CD4-positive, alpha-beta T cell treated with Interferon gamma for 1 hour (primary cell): Measurements from ENCODE around the gene RSU1.

Experiments
- DNase-seq: peaks from one replicate; pipeline ENCODE4 v3.0.0-alpha.2; 2020

Gene RSU1

GRCh38 chr10:16728266-16728665 is 89.0 kb downstream of the RSU1 start:
- no peak for DNase-seq

DNA sequence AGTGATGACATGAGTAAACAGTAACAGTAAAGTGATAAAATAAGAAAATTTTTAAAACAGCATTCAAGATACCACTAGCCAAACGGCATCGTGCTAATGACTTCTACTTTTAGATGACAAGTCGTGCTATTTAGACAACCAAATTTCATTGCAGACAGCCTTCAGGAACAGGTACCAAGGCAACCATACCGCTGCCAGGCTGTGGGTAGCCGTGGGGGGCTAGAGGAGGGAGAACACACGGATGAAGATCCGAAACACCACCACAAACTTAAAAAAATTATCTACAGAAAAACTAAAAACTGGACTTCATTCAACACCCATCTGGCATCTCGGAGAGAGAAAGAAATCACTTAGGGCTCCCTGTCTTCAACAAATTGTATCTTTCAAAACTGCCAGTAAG is 89.6 kb downstream of the RSU1 start:
- no peak for DNase-seq

- DNase-seq: no peak
Measured at GRCh38 chr10:16724509-16724908, 92.7 kb downstream of the RSU1 start.

- DNase-seq: no peak
Measured at GRCh38 chr10:16720812-16721211, 96.4 kb downstream of the RSU1 start.

- no peak for DNase-seq
Measured at GRCh38 chr10:16717622-16718395, 99.4 kb downstream of the RSU1 start.

DNA sequence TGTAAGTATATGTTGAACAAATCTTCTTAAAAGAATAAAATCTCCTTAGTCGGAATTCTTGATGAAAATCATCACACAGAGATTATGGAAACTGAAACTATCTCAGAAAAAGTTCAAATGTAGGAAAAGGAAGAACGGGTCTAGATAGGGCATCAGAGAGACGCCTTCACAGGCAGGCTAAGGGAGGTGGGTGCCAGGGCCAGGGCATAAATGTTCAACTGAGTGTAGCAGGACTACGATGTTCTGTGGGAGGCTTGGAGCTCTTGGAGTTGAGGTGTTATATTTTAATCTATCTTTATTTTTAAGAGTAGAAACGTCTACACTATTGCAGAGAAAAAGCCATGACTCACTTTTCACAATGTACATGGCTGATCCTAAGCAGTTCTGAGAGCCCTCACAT is 101.2 kb downstream of the RSU1 start:
- no peak for DNase-seq

DNA sequence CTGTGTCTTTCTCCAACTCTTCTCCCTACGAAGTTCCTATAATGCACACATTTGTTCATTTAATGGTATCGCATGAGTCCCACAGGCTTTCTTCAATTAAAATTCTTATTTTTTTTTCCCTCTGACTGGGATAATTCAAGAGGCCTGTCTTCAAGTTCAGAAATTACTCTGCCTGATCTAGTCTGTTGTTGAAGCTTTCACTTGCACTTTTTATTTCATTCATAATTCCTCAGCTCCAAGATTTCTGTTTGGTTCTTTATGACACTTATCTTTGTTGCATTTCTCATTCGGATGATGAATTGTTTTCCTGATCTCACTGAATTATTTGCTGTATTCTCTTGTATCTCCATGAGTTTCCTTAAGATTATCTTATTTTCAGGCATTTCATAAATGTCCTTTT is 103.9 kb downstream of the RSU1 start:
- DNase-seq: no peak

DNA sequence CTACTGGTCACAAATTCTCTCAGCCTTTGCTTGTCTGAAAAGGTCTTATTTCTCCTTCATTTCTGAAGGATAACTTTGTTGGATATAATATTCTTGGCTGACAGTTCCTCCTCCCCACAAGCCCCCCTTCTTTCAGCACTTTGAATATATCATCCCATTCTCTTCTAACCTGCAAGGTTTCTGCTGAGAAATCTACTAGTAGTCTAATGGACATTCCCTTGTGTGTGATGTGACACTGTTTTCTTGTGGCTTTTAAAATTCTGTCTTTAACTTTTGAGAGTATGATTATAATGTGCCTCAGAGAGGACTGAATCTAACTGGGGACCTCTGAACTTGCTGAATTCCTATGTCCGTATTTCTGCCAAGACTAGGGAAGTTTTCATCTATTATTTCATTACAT is 104.3 kb downstream of the RSU1 start:
- no peak for DNase-seq

DNA sequence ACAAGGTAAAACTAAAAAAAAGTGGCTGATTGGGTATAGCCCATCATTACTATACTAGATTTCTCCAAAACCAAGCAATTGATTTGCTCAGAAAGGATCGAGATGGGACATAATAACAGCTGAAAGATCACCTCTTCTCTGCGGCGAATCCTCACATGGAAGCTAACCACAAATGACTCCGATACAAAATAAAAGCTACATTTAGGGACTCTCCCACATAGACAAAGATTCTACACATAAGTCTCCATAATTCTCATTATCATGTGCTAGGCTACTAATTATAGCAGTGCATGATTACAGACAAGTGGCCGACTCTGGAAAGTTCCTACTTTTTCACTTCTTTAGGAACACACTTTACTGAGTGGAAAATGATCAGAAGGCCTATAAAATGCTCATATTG is 116.9 kb downstream of the RSU1 start:
- no peak for DNase-seq

GRCh38 chr10:16699435-16700057 is 117.7 kb downstream of the RSU1 start:
- DNase-seq: no peak

- DNase-seq: no peak
Measured at GRCh38 chr10:16698461-16698860, 118.8 kb downstream of the RSU1 start.

GRCh38 chr10:16690417-16690816 is 126.8 kb downstream of the RSU1 start:
- DNase-seq: no peak

DNA sequence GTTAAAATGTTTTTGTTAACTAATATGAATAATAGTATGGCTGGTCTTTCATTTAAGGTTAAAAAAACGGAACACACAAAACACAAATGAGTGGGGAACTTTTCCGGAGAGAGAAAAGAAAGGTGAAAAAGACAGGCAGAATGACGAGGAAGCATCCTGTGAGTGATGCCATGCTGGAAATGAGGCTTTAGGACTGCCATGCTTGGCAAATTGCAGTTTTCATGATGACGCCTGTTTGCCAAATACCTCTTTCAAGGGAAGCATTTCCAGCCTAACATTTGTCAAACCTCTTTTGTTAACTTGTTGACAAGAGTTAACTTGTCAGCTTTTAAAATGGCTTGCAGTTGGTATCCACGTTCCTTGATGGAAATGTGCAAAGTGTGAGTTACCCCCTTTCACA is 127.5 kb downstream of the RSU1 start:
- no peak for DNase-seq

DNA sequence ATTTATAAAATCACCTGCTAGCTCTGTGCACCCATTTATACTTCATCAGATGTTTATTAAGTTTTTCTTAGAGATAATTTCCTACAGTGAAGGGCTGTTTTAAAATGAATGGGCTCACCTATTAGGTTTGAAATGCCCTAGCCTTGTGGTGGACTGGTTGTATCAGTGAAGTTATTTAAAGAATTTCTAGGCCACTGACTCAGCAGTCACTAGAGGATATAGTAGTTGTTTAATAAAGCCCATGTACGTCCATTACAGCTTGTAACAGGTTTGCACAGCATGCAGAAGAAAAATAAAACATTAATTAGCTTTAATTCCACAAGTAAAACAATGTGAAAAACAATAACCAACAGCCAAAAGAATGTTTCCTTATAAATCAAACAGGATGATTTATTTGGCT is 128.0 kb downstream of the RSU1 start:
- no peak for DNase-seq

- no peak for DNase-seq
Measured at GRCh38 chr10:16686054-16686902, 130.9 kb downstream of the RSU1 start.

DNA sequence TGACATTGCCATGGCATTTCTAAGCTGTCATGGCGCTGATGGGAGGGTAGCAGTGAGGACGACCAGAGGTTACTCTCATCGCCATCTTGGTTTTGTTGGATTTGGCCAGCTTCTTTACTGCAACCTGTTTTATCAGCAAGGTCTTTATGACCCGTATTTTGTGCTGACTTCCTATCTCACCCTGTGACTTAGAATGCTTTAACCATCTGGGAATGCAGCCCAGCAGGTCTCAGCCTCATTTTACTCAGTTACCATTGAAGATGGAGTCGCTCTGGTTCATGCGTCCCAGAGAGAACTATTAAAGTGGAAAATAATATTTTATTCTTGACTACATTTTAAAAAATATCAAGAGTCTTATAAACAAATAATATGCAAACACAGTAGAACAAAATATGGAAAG is 131.7 kb downstream of the RSU1 start:
- no peak for DNase-seq

GRCh38 chr10:16681521-16681920 is 135.7 kb downstream of the RSU1 start:
- no peak for DNase-seq

DNA sequence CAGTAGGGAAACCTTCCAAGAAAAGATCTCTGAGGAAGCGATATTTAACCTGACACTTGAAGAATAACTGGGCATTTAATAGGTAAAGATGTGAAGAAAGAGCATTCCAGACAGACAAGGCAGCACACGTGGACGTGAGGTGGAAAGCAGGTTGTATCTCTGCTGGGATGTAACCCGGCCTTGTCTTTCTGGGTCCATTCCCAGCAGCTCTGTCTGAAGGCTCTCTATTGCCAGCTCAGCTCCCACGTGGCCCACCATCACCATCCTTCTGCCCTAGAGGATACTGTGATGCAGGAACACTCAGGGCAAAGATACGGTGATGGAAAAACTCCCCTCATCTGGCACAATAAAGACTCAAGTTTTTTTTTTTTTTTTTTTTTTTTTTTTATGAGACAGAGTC is 137.7 kb downstream of the RSU1 start:
- DNase-seq: no peak

DNA sequence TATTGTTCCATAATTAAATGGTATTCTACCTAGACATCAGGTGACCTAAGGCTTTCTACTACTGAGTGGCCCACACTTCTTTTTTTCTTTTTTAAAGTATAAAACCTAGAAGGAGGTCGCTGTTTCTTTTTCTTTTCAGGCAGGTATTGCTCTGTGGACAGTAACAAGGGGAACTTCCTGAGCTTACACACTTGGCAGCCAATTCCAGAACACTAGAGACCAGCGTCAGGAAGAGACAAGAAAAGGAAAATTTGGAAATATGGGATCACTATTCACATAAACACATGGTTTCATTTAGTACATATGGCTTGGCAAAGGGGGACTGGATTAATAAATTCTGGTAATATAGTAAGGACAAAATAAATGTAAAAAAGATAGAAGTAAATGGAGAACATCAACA is 141.9 kb downstream of the RSU1 start:
- DNase-seq: no peak

DNA sequence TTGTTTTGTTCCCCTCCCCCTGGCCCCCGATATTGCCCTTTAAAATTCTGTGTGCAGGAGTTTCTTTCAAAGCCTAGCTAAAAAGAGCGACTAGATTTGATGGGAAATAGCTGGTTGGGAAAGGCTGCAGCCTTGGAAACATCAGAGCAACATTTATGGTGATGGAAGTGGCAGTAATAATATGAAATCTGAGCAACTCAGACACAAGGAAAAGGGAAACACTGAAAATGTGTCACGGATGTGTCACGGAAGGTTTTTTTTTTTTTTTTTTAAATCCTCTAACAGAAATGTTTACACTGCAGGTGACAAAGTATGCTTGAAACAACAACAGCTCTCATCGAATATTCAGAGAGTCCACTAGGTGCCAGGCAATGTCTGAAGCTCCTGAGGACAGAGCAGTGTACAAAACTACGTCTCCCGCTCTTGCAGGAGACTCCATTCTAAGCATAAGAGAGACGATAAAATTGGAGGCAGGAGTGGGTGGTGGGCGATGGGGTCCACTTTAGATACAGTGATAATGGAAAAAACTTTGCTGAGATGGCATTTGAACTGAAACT is 143.0 kb downstream of the RSU1 start:
- no peak for DNase-seq

DNA sequence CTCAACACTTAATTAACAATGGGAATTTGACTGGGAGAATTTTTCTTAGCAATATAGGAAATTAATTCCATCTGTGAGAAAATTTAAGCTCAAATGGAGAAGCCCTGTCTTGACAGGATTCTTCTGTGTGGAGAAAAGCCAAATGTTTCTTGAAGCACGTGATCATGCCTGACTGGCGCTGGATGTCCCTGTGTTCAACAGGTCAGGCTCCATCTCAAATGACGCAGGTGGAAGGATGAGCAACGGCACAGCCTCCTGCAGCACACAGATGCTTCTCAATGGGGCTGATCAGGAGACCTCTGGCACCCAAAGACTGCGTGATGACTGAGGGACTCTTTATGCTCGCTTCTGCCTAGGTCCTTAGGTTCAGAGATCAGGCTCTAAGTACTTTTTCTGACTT is 143.8 kb downstream of the RSU1 start:
- no peak for DNase-seq

GRCh38 chr10:16663444-16663843 is 153.8 kb downstream of the RSU1 start:
- DNase-seq: no peak

GRCh38 chr10:16662923-16663322 is 154.3 kb downstream of the RSU1 start:
- DNase-seq: no peak

DNA sequence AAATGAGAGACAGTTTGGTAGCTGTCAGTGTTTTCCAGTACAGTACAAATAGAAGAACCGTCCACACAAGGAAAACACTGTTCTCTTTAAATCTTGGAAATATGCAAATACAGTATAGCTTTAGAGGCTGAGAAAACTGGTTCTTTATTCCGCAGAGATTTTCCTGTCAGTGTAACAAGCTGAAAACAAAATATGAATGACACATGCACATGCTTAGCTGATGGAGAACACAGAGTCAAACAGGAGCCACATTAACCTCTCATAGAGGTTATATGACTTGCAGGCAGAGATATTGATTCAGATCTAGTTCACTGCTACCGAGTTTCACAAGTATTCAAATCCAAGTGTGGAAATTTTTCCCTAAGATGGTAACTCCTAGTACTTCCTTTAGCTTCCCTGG is 160.3 kb downstream of the RSU1 start:
- no peak for DNase-seq
